ENCODE results near the gene GUCY1A1. TPM values are rescaled to one million over a fixed set of nuclear protein-coding genes. Genes with fewer than 3 reads are reported as not detected.

GUCY1A1 gene
- total RNA-seq, 1 experiment from 2014 or later, result not detected

DNA sequence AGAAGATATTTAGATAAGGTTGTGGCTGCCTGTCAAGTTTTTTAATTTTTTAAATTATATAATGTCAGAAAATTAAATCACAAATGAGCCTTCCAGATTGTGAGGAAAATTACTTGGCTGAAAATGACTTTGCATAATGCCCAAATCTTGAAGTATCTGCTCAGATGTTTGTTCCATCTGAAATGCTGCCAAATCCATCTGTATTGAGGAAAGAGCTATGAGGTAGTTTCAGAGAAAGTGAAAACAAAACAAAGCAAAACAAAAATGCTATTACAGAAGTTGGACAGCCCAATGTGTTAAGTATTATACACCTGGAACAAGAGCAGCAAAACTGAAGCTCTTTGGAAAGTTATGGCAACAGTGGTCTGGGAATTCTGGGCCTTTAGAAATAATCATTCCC lies 68.8 kb downstream of the GUCY1A1 start:
- no peak overlapping the region for H3K9ac ChIP-seq (ENCODE audit: low read length)
- H3K9me3 ChIP-seq (ENCODE audit: control insufficient read depth in 1 of 2, insufficient read depth in 1 of 2, low read depth in 1 of 2, low read length in 2 of 2), result no peaks in the 10 kb centered on the region
- H3K27ac ChIP-seq (ENCODE audit: low read depth, low read length), result no peak overlapping the region
- TF ChIP-seq, protein P1, sequence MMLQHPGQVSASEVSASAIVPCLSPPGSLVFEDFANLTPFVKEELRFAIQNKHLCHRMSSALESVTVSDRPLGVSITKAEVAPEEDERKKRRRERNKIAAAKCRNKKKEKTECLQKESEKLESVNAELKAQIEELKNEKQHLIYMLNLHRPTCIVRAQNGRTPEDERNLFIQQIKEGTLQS (IDR thresholded peaks at IDR 0.05), result no peak
- TF ChIP-seq ZFX (IDR thresholded peaks at IDR 0.05) (no peak), TCF7L2 (IDR thresholded peaks at IDR 0.05; ENCODE audit: borderline replicate concordance, extremely low read depth, insufficient read depth, insufficient read length) (no peak), SRF (IDR thresholded peaks at IDR 0.05; ENCODE audit: low read depth) (no peak)
- H3K9me2 ChIP-seq (ENCODE audit: insufficient read depth), result no peaks in the 10 kb centered on the region
- no peaks in the 10 kb centered on the region for H3K36me3 ChIP-seq (ENCODE audit: control insufficient read depth in 1 of 2, insufficient read depth in 2 of 2, low read length in 2 of 2)
- no peaks in the 10 kb centered on the region for H3K4me1 ChIP-seq (ENCODE audit: control insufficient read depth in 1 of 2, insufficient read depth in 2 of 2, low read length in 2 of 2)
- H3K79me2 ChIP-seq (ENCODE audit: insufficient read depth, low read length), result no peaks in the 10 kb centered on the region
- RAD21 ChIA-PET (ENCODE audit: low non-redundant PET in 1 of 2, low total read pairs in 2 of 2, uncharacterized antibody in 2 of 2, unreplicated experiment in 2 of 2), result no interaction called here
- POLR2A ChIA-PET, result no interaction called here
- H3K27me3 ChIP-seq (ENCODE audit: insufficient read depth, low read length), result no peaks in the 10 kb centered on the region
- DNase-seq (ENCODE audit: low read depth, low spot score) (no peak), ATAC-seq (no peak)
- no TSS peak for BruUV-seq (replicated peaks)
- no peak overlapping the region for H3K4me3 ChIP-seq (replicated peaks in 1 of 2; ENCODE audit: low read depth in 1 of 2, low read length in 2 of 2)
- no peak overlapping the region for H2AFZ ChIP-seq (ENCODE audit: low read depth, low read length, poor library complexity, severe bottlenecking)
- CTCF ChIA-PET, result no interaction called here
- intact Hi-C loops (cut with micrococcal nuclease), result no loop called here
- no peak overlapping the region for H3K4me2 ChIP-seq (ENCODE audit: low read length)
- H4K20me1 ChIP-seq (ENCODE audit: insufficient read depth), result no peaks in the 10 kb centered on the region

DNA sequence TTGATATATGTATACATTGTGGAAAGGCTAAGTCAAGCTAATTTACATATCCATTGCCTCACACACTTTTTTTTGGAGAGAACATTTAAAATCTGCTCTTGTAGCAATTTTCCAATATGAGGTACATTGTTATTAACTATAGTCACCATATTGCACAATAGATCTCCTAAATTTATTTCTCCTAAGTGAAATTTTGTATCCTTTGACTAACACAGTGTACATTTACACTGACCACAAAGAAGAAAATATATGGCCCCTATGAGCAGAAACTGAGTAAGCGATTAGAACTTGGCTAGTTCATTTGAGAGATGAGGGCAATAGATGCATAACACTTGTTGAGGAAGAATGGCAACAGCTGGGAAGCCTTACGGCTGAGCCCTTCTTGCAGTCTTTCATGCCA lies 71.9 kb downstream of the GUCY1A1 start:
- no TSS peak for BruUV-seq (replicated peaks)
- Histone ChIP-seq H3K4me1 (ENCODE audit: control insufficient read depth in 1 of 2, insufficient read depth in 2 of 2, low read length in 2 of 2) (no peaks in the 10 kb centered on the region), H3K36me3 (ENCODE audit: control insufficient read depth in 1 of 2, insufficient read depth in 2 of 2, low read length in 2 of 2) (no peaks in the 10 kb centered on the region), H3K9me2 (ENCODE audit: insufficient read depth) (no peaks in the 10 kb centered on the region), H3K27ac (ENCODE audit: low read depth, low read length) (no peak overlapping the region), H3K79me2 (ENCODE audit: insufficient read depth, low read length) (no peaks in the 10 kb centered on the region), H3K4me3 (replicated peaks in 1 of 2; ENCODE audit: low read depth in 1 of 2, low read length in 2 of 2) (no peak overlapping the region), H3K27me3 (ENCODE audit: insufficient read depth, low read length) (no peaks in the 10 kb centered on the region), H3K4me2 (ENCODE audit: low read length) (no peak overlapping the region), H3K9ac (ENCODE audit: low read length) (no peak overlapping the region), H2AFZ (ENCODE audit: low read depth, low read length, poor library complexity, severe bottlenecking) (no peak overlapping the region), H3K9me3 (ENCODE audit: control insufficient read depth in 1 of 2, insufficient read depth in 1 of 2, low read depth in 1 of 2, low read length in 2 of 2) (no peaks in the 10 kb centered on the region), H4K20me1 (ENCODE audit: insufficient read depth) (no peaks in the 10 kb centered on the region)
- no peak for DNase-seq (ENCODE audit: low read depth, low spot score)
- RAD21 ChIA-PET (ENCODE audit: low non-redundant PET in 1 of 2, low total read pairs in 2 of 2, uncharacterized antibody in 2 of 2, unreplicated experiment in 2 of 2), result no interaction called here
- POLR2A ChIA-PET, result no interaction called here
- no peak for ATAC-seq
- CTCF ChIA-PET, result no interaction called here
- intact Hi-C loops (cut with micrococcal nuclease), result no loop called here
- TF ChIP-seq ZFX (IDR thresholded peaks at IDR 0.05), result no peak
- TF ChIP-seq, protein P2, sequence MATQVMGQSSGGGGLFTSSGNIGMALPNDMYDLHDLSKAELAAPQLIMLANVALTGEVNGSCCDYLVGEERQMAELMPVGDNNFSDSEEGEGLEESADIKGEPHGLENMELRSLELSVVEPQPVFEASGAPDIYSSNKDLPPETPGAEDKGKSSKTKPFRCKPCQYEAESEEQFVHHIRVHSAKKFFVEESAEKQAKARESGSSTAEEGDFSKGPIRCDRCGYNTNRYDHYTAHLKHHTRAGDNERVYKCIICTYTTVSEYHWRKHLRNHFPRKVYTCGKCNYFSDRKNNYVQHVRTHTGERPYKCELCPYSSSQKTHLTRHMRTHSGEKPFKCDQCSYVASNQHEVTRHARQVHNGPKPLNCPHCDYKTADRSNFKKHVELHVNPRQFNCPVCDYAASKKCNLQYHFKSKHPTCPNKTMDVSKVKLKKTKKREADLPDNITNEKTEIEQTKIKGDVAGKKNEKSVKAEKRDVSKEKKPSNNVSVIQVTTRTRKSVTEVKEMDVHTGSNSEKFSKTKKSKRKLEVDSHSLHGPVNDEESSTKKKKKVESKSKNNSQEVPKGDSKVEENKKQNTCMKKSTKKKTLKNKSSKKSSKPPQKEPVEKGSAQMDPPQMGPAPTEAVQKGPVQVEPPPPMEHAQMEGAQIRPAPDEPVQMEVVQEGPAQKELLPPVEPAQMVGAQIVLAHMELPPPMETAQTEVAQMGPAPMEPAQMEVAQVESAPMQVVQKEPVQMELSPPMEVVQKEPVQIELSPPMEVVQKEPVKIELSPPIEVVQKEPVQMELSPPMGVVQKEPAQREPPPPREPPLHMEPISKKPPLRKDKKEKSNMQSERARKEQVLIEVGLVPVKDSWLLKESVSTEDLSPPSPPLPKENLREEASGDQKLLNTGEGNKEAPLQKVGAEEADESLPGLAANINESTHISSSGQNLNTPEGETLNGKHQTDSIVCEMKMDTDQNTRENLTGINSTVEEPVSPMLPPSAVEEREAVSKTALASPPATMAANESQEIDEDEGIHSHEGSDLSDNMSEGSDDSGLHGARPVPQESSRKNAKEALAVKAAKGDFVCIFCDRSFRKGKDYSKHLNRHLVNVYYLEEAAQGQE (IDR thresholded peaks at IDR 0.05; ENCODE audit: low read depth), result no peak
- TF ChIP-seq YY1 (IDR thresholded peaks at IDR 0.05; ENCODE audit: extremely low read depth, insufficient replicate concordance, low read depth, low read length), result no peak
- TF ChIP-seq SRF (IDR thresholded peaks at IDR 0.05; ENCODE audit: low read depth), result no peak
- TF ChIP-seq POLR2A (IDR thresholded peaks at IDR 0.05; ENCODE audit: borderline replicate concordance, extremely low read depth, insufficient read depth, insufficient read length), result no peak

Data from HCT116 (cell line).